Pancreas (tissue), 10 donors: ENCODE data around the gene SLCO2B1. TPM values are rescaled to one million over a fixed set of nuclear protein-coding genes. Genes with fewer than 3 reads are reported as not detected.
A peak's percentile ranks its signal among the peaks of the same experiment; 100 is the strongest.

ENCODE experiments used
- ATAC-seq, 4 donors: fragments of 200-7000 bp; cut with Tn5 transposase; one replicate each; pipeline versions ENCODE4 v1.8.0 to v1.9.1; 2020; ENCODE audit warnings: mild to moderate bottlenecking in 4 of 4, moderate library complexity in 4 of 4
- DNase-seq, 6 donors: peaks; one replicate each; pipeline ENCODE4 v3.0.0-alpha.2; 2020
- FAIRE-seq: peaks from 2 replicates; lab custom pipeline; 2012; peaks lifted over from hg19 to GRCh38; lab: Jason Lieb, UNC
- H3K27ac ChIP-seq, 4 donors: fragments of 200-600 bp; sonication (generic); 1 replicate in 3 of 4; 2 replicates in 1 of 4; pipeline versions ENCODE4 v1.5.0 to v1.8.0; 2020
- H3K27me3 ChIP-seq, 4 donors: fragments of 200-600 bp; one replicate each; pipeline ENCODE4 v1.8.0; 2021
- H3K36me3 ChIP-seq, 3 donors: fragments of 200-600 bp; sonication (generic) in 1 of 3; one replicate each; pipeline versions ENCODE4 v1.5.0 to v1.8.0; 2020 to 2021
- H3K4me1 ChIP-seq, 3 donors: fragments of 200-600 bp; one replicate each; pipeline ENCODE4 v1.8.0; 2021
- H3K4me3 ChIP-seq, 4 donors: fragments of 200-600 bp; sonication (generic) in 2 of 4; one replicate each; pipeline versions ENCODE4 v1.5.0 to v1.8.0; 2020 to 2021
- H3K9me3 ChIP-seq, 4 donors: fragments of 200-600 bp; one replicate each; pipeline ENCODE4 v1.8.0; 2021
- CTCF ChIP-seq, 4 donors: fragments of 200-600 bp; sonication (generic) in 3 of 4; IDR thresholded peaks; one replicate each; pipeline versions ENCODE4 v1.5.0 to v1.8.0; 2021; ENCODE audit warnings: antibody characterized with exemption in 4 of 4
- WGBS, 2 donors: extraction: QIAGEN DNeasy Blood & Tissue Kit; methylation state at CpG; one replicate each; pipeline ENCODE4 v1.1.7; 2013; 5-methylcytosine and 5-hydroxymethylcytosine counted together
- intact Hi-C, 3 donors: fragments of 100-400 bp; cut with DNase I; formaldehyde crosslinking; loops; one replicate each; pipeline versions ENCODE4 v1.11.1 to v1.14.2; 2022
- polyA plus RNA-seq, 2 donors: library from polyadenylated mRNA; stranded (reverse); fragments of 200-250 nt; gene quantifications; one replicate each; pipeline ENCODE4 v1.2.3, GENCODE V29; 2013
- total RNA-seq, 6 donors: library from RNA; stranded (reverse); fragmentation: NEBNext Ultra II Directional in 4 of 6; extraction: Animal tissue kit (Norgen Biotek cat#: 25700) in 4 of 6; gene quantifications; one replicate each; pipeline versions ENCODE4 v1.2.1 to v1.2.4, GENCODE V29; 2021 to 2023
- donor health status: healthy with polysubstance abuse.
- donor health status: DM: no; HTN: no; CAD: no; lungs with moderate emphysema.
- donor health status: DM: no; HTN: no; CAD: no.
- donor health status: control.
- donor health status: control.
- donor health status: Bipolar disorder and iron deficiency.
- donor health status: DM: yes; HTN: yes; CAD: no.
- donor health status: DM: no; HTN: no; CAD: no.
- donor health status: DM: no; HTN: no; CAD: no.
- donor health status: DM: yes; HTN: yes; CAD: no.

SLCO2B1 gene
- total and polyA plus RNA-seq, 8 donors, result 3.6 to 71.4 (median 25.9) TPM

- intact Hi-C loops, result loop anchor here in 2 of 3 donors (2.0 to 5.0 kb wide), 3 partner anchors 62 to 108 kb away; no protein-coding TSS in a partner anchor
- TF ChIP-seq CTCF (IDR thresholded peaks at IDR 0.05), result peak; percentile 88 to 94 (median 93)
- no peaks in the 10 kb centered on the region for H3K4me1 ChIP-seq
- H3K27me3 ChIP-seq, result no peaks in the 10 kb centered on the region
- no peaks in the 10 kb centered on the region for H3K36me3 ChIP-seq
- WGBS, 2 donors, result 26 to 29% methylated on average over 22 of the region's 22 CpGs
- no peaks in the 10 kb centered on the region for H3K9me3 ChIP-seq
- peak in 5 of 6 donors; percentile 45 to 94 (median 75) for DNase-seq
- no peak for FAIRE-seq
- no peak overlapping the region for H3K4me3 ChIP-seq
- H3K27ac ChIP-seq, result no peak overlapping the region
- peak; percentile 76 to 87 (median 83) for ATAC-seq
Measured at GRCh38 chr11:75140269-75141138, 10.4 kb upstream of the SLCO2B1 start.

- no peak for DNase-seq
- ATAC-seq, result no peak
- Histone ChIP-seq H3K36me3 (no peaks in the 10 kb centered on the region), H3K27ac (no peak overlapping the region), H3K4me1 (no peaks in the 10 kb centered on the region), H3K9me3 (no peaks in the 10 kb centered on the region), H3K27me3 (no peaks in the 10 kb centered on the region), H3K4me3 (no peak overlapping the region)
- no peak for TF ChIP-seq CTCF (IDR thresholded peaks at IDR 0.05)
- intact Hi-C loops, result loop anchor here in 2 of 3 donors (2.0 to 5.0 kb wide), 3 partner anchors 61 to 108 kb away; no protein-coding TSS in a partner anchor
- no peak for FAIRE-seq
- 39 to 46% methylated on average over 6 of the region's 6 CpGs for WGBS, 2 donors
Measured at GRCh38 chr11:75141166-75141565, 9.7 kb upstream of the SLCO2B1 start.

DNA sequence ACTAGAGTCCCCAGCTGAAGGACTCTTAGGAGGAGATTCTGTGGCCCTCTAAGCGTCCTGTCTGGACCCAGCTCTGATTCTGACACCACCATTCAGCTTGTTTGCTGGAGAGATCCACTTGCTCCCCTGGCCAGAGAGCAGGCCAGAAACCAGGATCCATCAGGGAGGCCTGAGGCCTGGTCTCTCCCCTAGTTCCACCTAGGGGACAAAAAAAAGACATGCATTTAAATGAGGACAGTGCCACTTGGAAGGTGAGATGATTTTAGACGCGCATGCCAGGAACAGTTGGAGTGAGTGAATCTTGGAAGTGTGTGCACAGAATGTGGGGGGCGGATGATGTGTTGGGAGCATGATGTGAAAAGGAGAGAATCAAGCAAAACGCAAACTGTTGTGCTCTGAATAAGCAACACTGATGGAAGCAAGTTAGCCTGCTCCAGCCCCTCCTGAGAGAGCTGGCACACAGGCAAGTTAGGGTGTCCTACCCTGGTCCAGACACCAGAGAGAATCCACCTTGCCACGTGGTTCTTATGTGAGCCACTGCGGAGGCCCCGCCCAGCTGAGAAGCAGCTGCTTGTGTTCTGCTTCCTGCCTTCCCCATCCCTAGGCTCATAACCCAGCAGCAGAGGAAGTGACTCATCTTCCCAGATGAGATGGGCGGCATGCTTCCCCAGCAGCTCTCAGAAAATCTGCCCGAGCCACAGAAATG lies 8.0 kb upstream of the SLCO2B1 start:
- H3K4me3 ChIP-seq, result no peak overlapping the region
- no peaks in the 10 kb centered on the region for H3K4me1 ChIP-seq
- no peaks in the 10 kb centered on the region for H3K36me3 ChIP-seq
- intact Hi-C loops, result loop anchor here in 2 of 3 donors (5.0 kb wide), 2 partner anchors 59 to 104 kb away; no protein-coding TSS in a partner anchor
- no peaks in the 10 kb centered on the region for H3K27me3 ChIP-seq
- TF ChIP-seq CTCF (IDR thresholded peaks at IDR 0.05), result no peak
- DNase-seq (peak in 1 of 6 donors; percentile 52), FAIRE-seq (no peak), ATAC-seq (peak in 3 of 4 donors; percentile 39 to 74 (median 71))
- no peak overlapping the region for H3K27ac ChIP-seq
- H3K9me3 ChIP-seq, result no peaks in the 10 kb centered on the region
- 64 to 76% methylated on average over 10 of the region's 10 CpGs for WGBS, 2 donors

GRCh38 chr11:75143420-75143731 lies 7.5 kb upstream of the SLCO2B1 start:
- H3K36me3 ChIP-seq, result no peaks in the 10 kb centered on the region
- intact Hi-C loops, result loop anchor here in 2 of 3 donors (5.0 kb wide), 2 partner anchors 59 to 104 kb away; no protein-coding TSS in a partner anchor
- no peaks in the 10 kb centered on the region for H3K9me3 ChIP-seq
- FAIRE-seq (no peak), ATAC-seq (no peak), DNase-seq (no peak)
- TF ChIP-seq CTCF (IDR thresholded peaks at IDR 0.05), result no peak
- no peak overlapping the region for H3K27ac ChIP-seq
- peaks cover 0 to 1% (median 0%) of the 10 kb centered on the region in 3 donors for H3K4me1 ChIP-seq
- H3K4me3 ChIP-seq, result no peak overlapping the region
- 67 to 75% methylated on average over 6 of the region's 6 CpGs for whole genome bisulfite sequencing, 2 donors
- H3K27me3 ChIP-seq, result no peaks in the 10 kb centered on the region
